Ovary (tissue), 9 donors: ENCODE data around the gene COBL. TPM values are rescaled to one million over a fixed set of nuclear protein-coding genes. Genes with fewer than 3 reads are reported as not detected.

Source experiments
- DNase-seq, 5 donors: peaks; one replicate each; pipeline ENCODE4 v3.0.0-alpha.2; 2019 to 2020
- H3K27ac ChIP-seq, 2 donors: fragments of 200-600 bp; one replicate each; pipeline versions ENCODE4 v1.5.1 to v1.8.0; 2019 to 2022
- H3K27me3 ChIP-seq: fragments of 200-600 bp; one replicate; pipeline ENCODE4 v1.8.0; 2022
- H3K36me3 ChIP-seq: fragments of 200-600 bp; sonication (generic); one replicate; pipeline ENCODE4 v1.5.1; 2019
- H3K4me1 ChIP-seq: one replicate; pipeline ENCODE4 v1.8.1; 2013; ENCODE audit warnings: mild to moderate bottlenecking, moderate library complexity; ENCODE audit not compliant: insufficient read depth
- H3K4me3 ChIP-seq: fragments of 200-600 bp; sonication (generic); one replicate; pipeline ENCODE4 v1.5.1; 2017
- H3K9me3 ChIP-seq, 2 donors: fragments of 200-600 bp in 1 of 2; sonication (generic) in 1 of 2; one replicate each; pipeline versions ENCODE4 v1.5.1 to v1.8.1; 2013 to 2019; ENCODE audit warnings: mild to moderate bottlenecking in 1 of 2, moderate library complexity in 1 of 2
- CTCF ChIP-seq, 3 donors: fragments of 450-650 bp in 2 of 3; fragments of 200-600 bp in 1 of 3; IDR thresholded peaks; one replicate each; pipeline versions ENCODE4 v1.5.1 to v1.8.0; 2016 to 2022; ENCODE audit warnings: antibody characterized with exemption in 3 of 3, mild to moderate bottlenecking in 1 of 3
- EP300 ChIP-seq: sonication (generic); formaldehyde crosslinking; IDR thresholded peaks from one replicate; pipeline ENCODE4 v1.6.1; 2017; ENCODE audit warnings: antibody characterized with exemption
- POLR2A ChIP-seq: fragments of 450-650 bp; IDR thresholded peaks from one replicate; pipeline ENCODE4 v1.6.1; 2017; ENCODE audit warnings: antibody characterized with exemption, mild to moderate bottlenecking, moderate library complexity
- WGBS, 3 donors: extraction: QIAGEN DNeasy Blood & Tissue Kit in 1 of 3; methylation state at CpG; one replicate each; pipeline versions ENCODE4 v1.1.5 to v1.1.7; 2013 to 2017; 5-methylcytosine and 5-hydroxymethylcytosine counted together
- intact Hi-C, 4 donors: fragments of 100-400 bp; cut with DNase I; formaldehyde crosslinking; loops; one replicate each; pipeline versions ENCODE4 v1.11.0 to v1.15.1; 2022 to 2023
- polyA plus RNA-seq, 2 donors: library from polyadenylated mRNA; stranded (reverse); fragments of 200-250 nt in 1 of 2; fragments of 350-450 nt in 1 of 2; fragmentation: Illumina TruSeq in 1 of 2; extraction: RNeasy Lipid Tissue Mini Kit (QIAGEN cat#74804) in 1 of 2; gene quantifications; one replicate each; pipeline ENCODE4 v1.2.3, GENCODE V29; 2013 to 2014
- total RNA-seq, 7 donors: library from RNA; depleted of rRNA in 2 of 7; stranded (reverse); fragments of >200 nt in 2 of 7; fragmentation: NEBNext Ultra II Directional in 3 of 7; extraction: Animal tissue kit (Norgen Biotek cat#: 25700) in 3 of 7; gene quantifications; one replicate each; pipeline versions ENCODE4 v1.1.0 to v1.2.4, GENCODE V29; 2016 to 2023
- donor health status: DM: no; HTN: no; CAD: no; lungs with moderate emphysema.
- donor health status: DM: no; HTN: no; CAD: no.
- donor health status: Bipolar disorder and iron deficiency.
- donor health status: DM: yes; HTN: yes; CAD: no.
- donor health status: DM: no; HTN: no; CAD: no.
- donor health status: DM: yes; HTN: yes; CAD: no.

Gene COBL
- total and polyA plus RNA-seq, 9 donors = 0.87 to 33.4 (median 3.9) TPM

GRCh38 chr7:51230324-51230625, 86.3 kb downstream of the COBL start:
- no peaks in the 10 kb centered on the region for H3K36me3 ChIP-seq
- 70 to 86% (median 83%) methylated on average over 2 of the region's 2 CpGs for WGBS, 3 donors
- H3K4me1 ChIP-seq = no peaks in the 10 kb centered on the region
- no peaks in the 10 kb centered on the region for H3K9me3 ChIP-seq
- no peaks in the 10 kb centered on the region for H3K27me3 ChIP-seq
- no peak for TF ChIP-seq EP300
- H3K4me3 ChIP-seq = no peak overlapping the region
- intact Hi-C loops = no loop called here
- no peak overlapping the region for H3K27ac ChIP-seq
- no peak for DNase-seq

DNA sequence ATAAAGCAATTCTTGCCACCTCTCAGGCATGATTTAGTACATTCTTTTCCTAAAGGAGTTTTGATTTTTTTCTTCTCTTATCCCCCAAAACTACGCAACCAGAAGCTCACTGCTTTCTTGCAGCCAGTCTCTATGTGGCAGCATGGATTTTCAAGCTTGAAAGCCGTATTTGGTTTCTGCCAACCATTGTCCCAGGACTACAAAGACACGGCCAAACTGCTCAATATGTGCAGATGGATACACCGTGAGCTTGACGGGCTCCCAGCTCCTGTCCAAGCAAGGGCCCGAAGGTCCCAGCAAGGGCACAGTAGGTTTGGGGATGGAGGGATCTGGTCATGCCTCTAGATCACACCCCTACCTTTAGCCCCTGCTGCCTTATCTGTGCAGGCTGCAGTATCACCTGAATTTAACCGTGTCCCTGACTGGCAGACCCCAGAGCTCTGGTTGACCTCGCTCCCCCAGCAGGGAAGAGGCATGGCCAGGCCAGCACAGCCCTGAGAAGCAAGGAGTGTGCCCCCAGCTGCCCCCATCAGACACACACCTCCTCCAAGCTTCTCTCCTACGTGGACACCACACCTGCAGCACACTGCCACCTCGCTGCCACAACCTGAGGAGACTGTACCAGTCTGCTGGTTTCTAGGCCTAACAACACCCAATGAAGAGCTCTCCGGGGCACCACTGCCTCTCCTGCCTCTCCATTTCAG, 86.8 kb downstream of the COBL start:
- TF ChIP-seq CTCF (IDR thresholded peaks at IDR 0.05) (no peak), EP300 (no peak), POLR2A (no peak)
- 93 to 96% (median 94%) methylated on average over 11 of the region's 11 CpGs for WGBS, 3 donors
- no peak overlapping the region for H3K27ac ChIP-seq
- intact Hi-C loops = no loop called here
- no peak overlapping the region for H3K4me3 ChIP-seq
- H3K36me3 ChIP-seq = no peaks in the 10 kb centered on the region
- no peak for DNase-seq
- H3K27me3 ChIP-seq = no peaks in the 10 kb centered on the region
- no peaks in the 10 kb centered on the region for H3K4me1 ChIP-seq
- H3K9me3 ChIP-seq = no peaks in the 10 kb centered on the region

GRCh38 chr7:51229106-51229537, 87.5 kb downstream of the COBL start:
- no peaks in the 10 kb centered on the region for H3K27me3 ChIP-seq
- DNase-seq = no peak
- intact Hi-C loops = no loop called here
- H3K9me3 ChIP-seq = no peaks in the 10 kb centered on the region
- H3K27ac ChIP-seq = no peak overlapping the region
- 74 to 83% (median 81%) methylated on average over 18 of the region's 18 CpGs for WGBS, 3 donors
- no peak for TF ChIP-seq POLR2A
- no peak for TF ChIP-seq CTCF (IDR thresholded peaks at IDR 0.05)
- no peak for TF ChIP-seq EP300
- H3K36me3 ChIP-seq = no peaks in the 10 kb centered on the region
- no peaks in the 10 kb centered on the region for H3K4me1 ChIP-seq
- no peak overlapping the region for H3K4me3 ChIP-seq

GRCh38 chr7:51228386-51228958, 88.1 kb downstream of the COBL start:
- TF ChIP-seq POLR2A (no peak), CTCF (IDR thresholded peaks at IDR 0.05) (no peak), EP300 (no peak)
- Histone ChIP-seq H3K27ac (no peak overlapping the region), H3K4me3 (no peak overlapping the region), H3K36me3 (no peaks in the 10 kb centered on the region), H3K9me3 (no peaks in the 10 kb centered on the region), H3K27me3 (no peaks in the 10 kb centered on the region), H3K4me1 (no peaks in the 10 kb centered on the region)
- DNase-seq = no peak
- WGBS, 3 donors = 74 to 85% (median 80%) methylated on average over 3 of the region's 3 CpGs
- intact Hi-C loops = no loop called here

- H3K4me3 ChIP-seq = no peak overlapping the region
These were observed 88.7 kb downstream of the COBL start for GRCh38 chr7:51227861-51228260.

More at GRCh38 chr7:51227861-51228260, 88.7 kb downstream of the COBL start:
- no peak overlapping the region for H3K27ac ChIP-seq
- no peak for TF ChIP-seq CTCF (IDR thresholded peaks at IDR 0.05)
- no peak for TF ChIP-seq EP300
- TF ChIP-seq POLR2A = no peak
- H3K36me3 ChIP-seq = no peaks in the 10 kb centered on the region
- no peaks in the 10 kb centered on the region for H3K4me1 ChIP-seq
- 46 to 70% (median 51%) methylated on average over 6 of the region's 6 CpGs for WGBS, 3 donors
- H3K27me3 ChIP-seq = no peaks in the 10 kb centered on the region
- H3K9me3 ChIP-seq = no peaks in the 10 kb centered on the region
- no peak for DNase-seq
- intact Hi-C loops = no loop called here
